ENCODE measurements around the gene RCN2.
A peak's percentile ranks its signal among the peaks of the same experiment; 100 is the strongest.

RCN2 gene

DNA sequence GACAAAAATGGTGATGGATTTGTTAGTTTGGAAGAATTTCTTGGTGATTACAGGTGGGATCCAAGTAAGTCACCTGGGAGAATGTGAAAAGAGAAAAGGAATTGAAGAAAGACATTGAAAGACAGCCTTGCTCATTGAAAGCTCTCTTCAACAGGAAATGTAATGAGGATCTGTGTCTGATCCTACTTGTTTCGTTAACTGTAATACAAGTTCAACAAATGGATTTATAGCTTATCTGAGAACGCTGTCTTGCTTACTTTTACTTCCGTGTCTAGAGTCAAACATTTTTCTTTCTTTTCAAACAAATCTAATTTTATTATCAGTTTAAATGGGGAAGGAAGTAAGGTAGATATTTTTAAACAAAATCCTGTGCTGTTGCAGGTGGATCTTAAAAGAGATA is 15.9 kb downstream of the RCN2 start:
- Histone ChIP-seq H3K27ac (ENCODE audit: low read length) (no peak overlapping the region), H4K20me1 (ENCODE audit: insufficient read depth, low read length) (0 out of 2 replicates have a peak, but pooled peaks cover 2% of the 10 kb centered on the region), H3K4me2 (ENCODE audit: insufficient read depth, low read length) (no peak overlapping the region), H3K27me3 (ENCODE audit: insufficient read depth, low read length, poor library complexity) (no peaks in the 10 kb centered on the region), H3K9ac (ENCODE audit: low read depth, low read length) (no peak overlapping the region), H2AFZ (ENCODE audit: low read depth, low read length) (no peak overlapping the region), H3K4me3 (ENCODE audit: low read depth in 1 of 2, low read length in 2 of 2) (no peak overlapping the region), H3K36me3 (ENCODE audit: insufficient read depth, low read length) (peaks cover 49% of the 10 kb centered on the region), H3K9me3 (ENCODE audit: insufficient read depth, low read length, severe bottlenecking) (no peaks in the 10 kb centered on the region), H3K4me1 (ENCODE audit: insufficient read depth, low read length) (no peaks in the 10 kb centered on the region), H3K79me2 (ENCODE audit: insufficient read depth, low read length) (no peaks in the 10 kb centered on the region)
- DNase-seq (no peak), ATAC-seq (ENCODE audit: insufficient read depth, low read depth) (no peak)
- no peak for TF ChIP-seq EZH2 (IDR thresholded peaks at IDR 0.05; ENCODE audit: borderline replicate concordance, low read depth, low read length, severe bottlenecking)
- TF ChIP-seq, protein P1, sequence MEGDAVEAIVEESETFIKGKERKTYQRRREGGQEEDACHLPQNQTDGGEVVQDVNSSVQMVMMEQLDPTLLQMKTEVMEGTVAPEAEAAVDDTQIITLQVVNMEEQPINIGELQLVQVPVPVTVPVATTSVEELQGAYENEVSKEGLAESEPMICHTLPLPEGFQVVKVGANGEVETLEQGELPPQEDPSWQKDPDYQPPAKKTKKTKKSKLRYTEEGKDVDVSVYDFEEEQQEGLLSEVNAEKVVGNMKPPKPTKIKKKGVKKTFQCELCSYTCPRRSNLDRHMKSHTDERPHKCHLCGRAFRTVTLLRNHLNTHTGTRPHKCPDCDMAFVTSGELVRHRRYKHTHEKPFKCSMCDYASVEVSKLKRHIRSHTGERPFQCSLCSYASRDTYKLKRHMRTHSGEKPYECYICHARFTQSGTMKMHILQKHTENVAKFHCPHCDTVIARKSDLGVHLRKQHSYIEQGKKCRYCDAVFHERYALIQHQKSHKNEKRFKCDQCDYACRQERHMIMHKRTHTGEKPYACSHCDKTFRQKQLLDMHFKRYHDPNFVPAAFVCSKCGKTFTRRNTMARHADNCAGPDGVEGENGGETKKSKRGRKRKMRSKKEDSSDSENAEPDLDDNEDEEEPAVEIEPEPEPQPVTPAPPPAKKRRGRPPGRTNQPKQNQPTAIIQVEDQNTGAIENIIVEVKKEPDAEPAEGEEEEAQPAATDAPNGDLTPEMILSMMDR (IDR thresholded peaks at IDR 0.05; ENCODE audit: borderline replicate concordance, extremely low read depth, low read length, poor library complexity, severe bottlenecking): no peak

DNA sequence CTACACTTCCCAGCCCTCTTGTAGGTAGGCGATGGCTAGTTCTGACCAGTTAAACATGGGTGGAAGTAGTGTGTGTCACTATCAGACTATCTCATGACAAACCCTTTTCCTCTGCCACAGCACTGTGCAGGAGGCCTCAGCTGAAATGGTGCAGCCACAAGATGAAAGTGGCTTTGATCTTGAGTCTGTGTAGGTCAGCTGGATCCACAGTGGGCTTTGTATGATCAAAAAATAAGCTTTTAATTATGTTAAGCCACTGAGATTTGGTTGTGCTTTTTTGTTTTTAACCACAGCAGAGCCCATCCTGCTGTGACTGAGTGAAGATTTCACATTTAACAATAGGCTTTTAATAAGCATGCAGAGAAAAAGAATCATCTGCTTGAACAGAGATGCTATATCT is 19.7 kb downstream of the RCN2 start:
- Histone ChIP-seq H3K4me2 (ENCODE audit: insufficient read depth, low read length) (no peak overlapping the region), H3K4me3 (ENCODE audit: low read depth in 1 of 2, low read length in 2 of 2) (no peak overlapping the region), H3K27me3 (ENCODE audit: insufficient read depth, low read length, poor library complexity) (no peaks in the 10 kb centered on the region), H2AFZ (ENCODE audit: low read depth, low read length) (no peak overlapping the region), H3K27ac (ENCODE audit: low read length) (no peak overlapping the region), H3K79me2 (ENCODE audit: insufficient read depth, low read length) (no peaks in the 10 kb centered on the region), H3K36me3 (ENCODE audit: insufficient read depth, low read length) (peaks cover 37% of the 10 kb centered on the region), H3K9me3 (ENCODE audit: insufficient read depth, low read length, severe bottlenecking) (no peaks in the 10 kb centered on the region), H3K4me1 (ENCODE audit: insufficient read depth, low read length) (no peaks in the 10 kb centered on the region), H4K20me1 (ENCODE audit: insufficient read depth, low read length) (no peaks in the 10 kb centered on the region), H3K9ac (ENCODE audit: low read depth, low read length) (no peak overlapping the region)
- TF ChIP-seq, protein P1 (IDR thresholded peaks at IDR 0.05; ENCODE audit: borderline replicate concordance, extremely low read depth, low read length, poor library complexity, severe bottlenecking): no peak
- TF ChIP-seq EZH2 (IDR thresholded peaks at IDR 0.05; ENCODE audit: borderline replicate concordance, low read depth, low read length, severe bottlenecking): no peak
- DNase-seq (no peak), ATAC-seq (ENCODE audit: insufficient read depth, low read depth) (peak; percentile 53; the same call in 2 of the 3 replicates)

DNA sequence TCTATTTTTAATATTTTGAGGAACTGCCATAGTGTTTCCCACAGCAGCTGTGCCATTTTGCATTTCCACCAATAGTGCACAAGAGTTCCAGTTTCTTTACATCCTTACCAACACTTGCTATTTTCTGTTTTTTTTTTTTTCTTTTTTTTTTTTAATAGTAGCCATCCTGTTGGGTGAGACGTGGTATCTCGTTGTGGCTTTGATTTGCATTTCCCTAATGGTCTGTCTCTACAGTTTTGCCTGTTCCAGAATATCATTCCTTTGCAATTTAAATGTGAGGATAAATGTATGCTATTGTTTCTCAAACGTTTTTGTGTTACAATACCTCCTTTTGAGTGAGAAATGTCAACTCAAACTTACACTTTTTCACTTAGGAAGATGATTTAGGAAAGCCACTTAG is 22.4 kb downstream of the RCN2 start:
- H3K27ac ChIP-seq (ENCODE audit: low read length): no peak overlapping the region
- no peak overlapping the region for H3K9ac ChIP-seq (ENCODE audit: low read depth, low read length)
- TF ChIP-seq, protein P1 (IDR thresholded peaks at IDR 0.05; ENCODE audit: borderline replicate concordance, extremely low read depth, low read length, poor library complexity, severe bottlenecking): no peak
- TF ChIP-seq EZH2 (IDR thresholded peaks at IDR 0.05; ENCODE audit: borderline replicate concordance, low read depth, low read length, severe bottlenecking): no peak
- no peaks in the 10 kb centered on the region for H3K79me2 ChIP-seq (ENCODE audit: insufficient read depth, low read length)
- H2AFZ ChIP-seq (ENCODE audit: low read depth, low read length): no peak overlapping the region
- H3K36me3 ChIP-seq (ENCODE audit: insufficient read depth, low read length): peaks cover 11% of the 10 kb centered on the region; the same call in 1 of the 2 replicates
- no peaks in the 10 kb centered on the region for H4K20me1 ChIP-seq (ENCODE audit: insufficient read depth, low read length)
- no peaks in the 10 kb centered on the region for H3K4me1 ChIP-seq (ENCODE audit: insufficient read depth, low read length)
- H3K4me3 ChIP-seq (ENCODE audit: low read depth in 1 of 2, low read length in 2 of 2): no peak overlapping the region
- no peak for ATAC-seq (ENCODE audit: insufficient read depth, low read depth)
- H3K4me2 ChIP-seq (ENCODE audit: insufficient read depth, low read length): no peak overlapping the region
- no peak for DNase-seq
- no peaks in the 10 kb centered on the region for H3K27me3 ChIP-seq (ENCODE audit: insufficient read depth, low read length, poor library complexity)
- no peaks in the 10 kb centered on the region for H3K9me3 ChIP-seq (ENCODE audit: insufficient read depth, low read length, severe bottlenecking)

DNA sequence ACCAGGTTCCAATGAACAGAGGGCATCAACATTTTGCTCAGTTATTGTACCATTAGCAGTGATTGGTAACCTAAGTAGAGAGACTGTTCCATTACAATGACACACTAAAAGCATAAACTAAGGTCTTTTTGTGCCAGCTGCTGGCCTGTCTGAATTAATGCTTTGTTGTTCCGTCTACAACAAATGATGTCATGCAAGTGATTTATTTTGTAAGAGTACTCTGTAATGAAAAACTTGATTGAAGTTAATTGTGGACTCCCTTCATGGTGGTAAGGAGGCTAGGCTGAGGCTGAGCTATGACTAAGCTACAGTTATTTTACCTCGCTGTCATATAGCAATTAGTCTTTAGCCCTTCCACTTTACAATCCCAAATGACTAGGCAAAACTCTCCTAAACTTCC is 23.2 kb downstream of the RCN2 start:
- Histone ChIP-seq H3K36me3 (ENCODE audit: insufficient read depth, low read length) (peaks cover 9% of the 10 kb centered on the region; the same call in 1 of the 2 replicates), H3K4me3 (ENCODE audit: low read depth in 1 of 2, low read length in 2 of 2) (no peak overlapping the region), H3K27me3 (ENCODE audit: insufficient read depth, low read length, poor library complexity) (no peaks in the 10 kb centered on the region), H3K4me2 (ENCODE audit: insufficient read depth, low read length) (no peak overlapping the region), H2AFZ (ENCODE audit: low read depth, low read length) (no peak overlapping the region), H3K9me3 (ENCODE audit: insufficient read depth, low read length, severe bottlenecking) (no peaks in the 10 kb centered on the region), H3K4me1 (ENCODE audit: insufficient read depth, low read length) (no peaks in the 10 kb centered on the region), H3K9ac (ENCODE audit: low read depth, low read length) (no peak overlapping the region), H4K20me1 (ENCODE audit: insufficient read depth, low read length) (no peaks in the 10 kb centered on the region), H3K79me2 (ENCODE audit: insufficient read depth, low read length) (no peaks in the 10 kb centered on the region), H3K27ac (ENCODE audit: low read length) (no peak overlapping the region)
- DNase-seq (no peak), ATAC-seq (ENCODE audit: insufficient read depth, low read depth) (no peak)
- TF ChIP-seq, protein P1 (IDR thresholded peaks at IDR 0.05; ENCODE audit: borderline replicate concordance, extremely low read depth, low read length, poor library complexity, severe bottlenecking): no peak
- no peak for TF ChIP-seq EZH2 (IDR thresholded peaks at IDR 0.05; ENCODE audit: borderline replicate concordance, low read depth, low read length, severe bottlenecking)
